CD4-positive, alpha-beta T cell treated with Interleukin-4 for 4 hours (primary cell): ENCODE results near the gene CHTF8.

Experiments
- DNase-seq: peaks from one replicate; pipeline ENCODE4 v3.0.0-alpha.2; 2020

The CHTF8 gene

GRCh38 chr16:69084289-69084688 lies 48.1 kb downstream of the CHTF8 start:
- DNase-seq = no peak

GRCh38 chr16:69083306-69083941 lies 49.0 kb downstream of the CHTF8 start:
- no peak for DNase-seq

- DNase-seq = no peak
These were observed 52.7 kb downstream of the CHTF8 start for GRCh38 chr16:69079697-69080096.

- no peak for DNase-seq
These were observed 54.3 kb downstream of the CHTF8 start for GRCh38 chr16:69078073-69078472.

GRCh38 chr16:69077251-69077650 lies 55.1 kb downstream of the CHTF8 start:
- no peak for DNase-seq

- DNase-seq = no peak
These were observed 59.1 kb downstream of the CHTF8 start for GRCh38 chr16:69073181-69073702.

- DNase-seq = no peak
These were observed 59.8 kb downstream of the CHTF8 start for GRCh38 chr16:69072640-69072974.

- no peak for DNase-seq
These were observed 61.4 kb downstream of the CHTF8 start for GRCh38 chr16:69071036-69071435.

GRCh38 chr16:69069504-69069903 lies 62.9 kb downstream of the CHTF8 start:
- no peak for DNase-seq
